Inferior parietal cortex (tissue), 1 donor: Measurements from ENCODE around the gene SARNP.

Source experiments
- DNase-seq: peaks from one replicate; pipeline ENCODE4 v3.0.0-alpha.2; 2016; ENCODE audit errors: extremely low spot score

Gene SARNP

GRCh38 chr12:55743406-55744339, 73.9 kb downstream of the SARNP start:
- DNase-seq = no peak

- DNase-seq = peak; percentile 78
Measured at GRCh38 chr12:55742719-55743405, 74.7 kb downstream of the SARNP start, which contains the start of gene GDF11. Gene GDF11 (plus strand): TSS chr12:55743122. CDS start chr12:55743317, 195 bp downstream.

GRCh38 chr12:55741931-55742680, 75.4 kb downstream of the SARNP start:
- DNase-seq = no peak

GRCh38 chr12:55739025-55739378, 78.5 kb downstream of the SARNP start:
- DNase-seq = no peak

- DNase-seq = peak; percentile 100
Measured at GRCh38 chr12:55738123-55739024, 79.2 kb downstream of the SARNP start.

- DNase-seq = no peak
Measured at GRCh38 chr12:55737581-55738122, 79.9 kb downstream of the SARNP start.

GRCh38 chr12:55736780-55737580, 80.5 kb downstream of the SARNP start:
- peak; percentile 62 for DNase-seq

- no peak for DNase-seq
Measured at GRCh38 chr12:55736076-55736475, 81.4 kb downstream of the SARNP start.

- DNase-seq = no peak
Measured at GRCh38 chr12:55734595-55734994, 82.9 kb downstream of the SARNP start.

GRCh38 chr12:55733858-55734257, 83.7 kb downstream of the SARNP start:
- no peak for DNase-seq

GRCh38 chr12:55733021-55733555, 84.4 kb downstream of the SARNP start:
- no peak for DNase-seq

GRCh38 chr12:55732288-55732687, 85.2 kb downstream of the SARNP start:
- DNase-seq = no peak

GRCh38 chr12:55729819-55730818, 87.4 kb downstream of the SARNP start:
- DNase-seq = peak; percentile 62

GRCh38 chr12:55728939-55729818, 88.3 kb downstream of the SARNP start, which contains the start of gene CD63:
Gene CD63 (minus strand): TSS chr12:55729009. CDS start chr12:55728341, 668 bp downstream.
- peak; percentile 92 for DNase-seq

- DNase-seq = no peak
Measured at GRCh38 chr12:55728186-55728938, 89.2 kb downstream of the SARNP start.

GRCh38 chr12:55727643-55728185, 89.8 kb downstream of the SARNP start:
- no peak for DNase-seq
